ENCODE results near the gene CMTM5. TPM values are rescaled to one million over a fixed set of nuclear protein-coding genes. Genes with fewer than 3 reads are reported as not detected.
A peak's percentile ranks its signal among the peaks of the same experiment; 100 is the strongest.

The CMTM5 gene
- total RNA-seq, 1 donor: not detected

DNA sequence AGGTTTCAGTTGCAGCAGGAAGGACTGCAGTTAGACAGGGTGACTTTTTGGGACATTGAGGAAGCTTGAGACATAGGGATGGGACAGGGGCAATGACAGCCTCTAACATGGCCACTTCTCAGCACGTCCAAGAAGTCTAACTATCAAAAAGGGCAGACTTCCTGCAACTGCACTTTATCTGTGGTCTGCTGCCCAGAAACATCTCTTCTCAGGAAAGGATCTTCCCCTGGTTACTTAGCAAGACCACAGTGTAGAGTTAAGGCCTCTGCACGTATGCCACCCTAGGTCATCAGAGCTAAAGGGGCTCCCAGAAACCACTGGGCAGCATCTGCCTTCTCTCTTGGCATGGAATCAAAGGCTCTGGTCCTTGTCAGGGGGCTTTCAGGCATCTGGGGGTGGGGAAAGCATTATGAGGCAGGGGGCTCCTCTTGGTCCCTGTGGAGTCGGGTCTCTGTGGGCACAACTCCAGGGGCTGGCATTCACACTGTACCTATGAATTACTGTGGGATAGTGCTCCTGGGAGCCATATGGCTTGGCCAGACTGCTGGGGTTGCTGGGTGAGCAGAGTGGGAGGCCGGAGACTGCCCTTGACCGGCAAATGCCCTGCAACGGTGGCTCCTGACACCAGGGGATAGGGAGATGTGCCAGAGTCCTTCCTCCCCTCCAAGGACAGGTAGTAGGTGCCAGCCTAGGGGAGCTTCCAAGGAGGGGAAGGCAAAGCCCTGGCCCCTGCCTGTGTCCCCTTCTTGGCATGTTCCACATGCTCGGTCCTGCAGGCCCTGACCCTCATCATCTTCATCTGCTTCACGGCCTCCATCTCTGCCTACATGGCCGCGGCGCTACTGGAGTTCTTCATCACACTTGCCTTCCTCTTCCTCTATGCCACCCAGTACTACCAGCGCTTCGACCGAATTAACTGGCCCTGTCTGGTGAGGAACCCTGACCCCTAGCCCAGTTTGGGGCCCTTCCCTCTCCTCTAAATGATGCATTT, 1.0 kb downstream of the CMTM5 start:
- TF ChIP-seq, protein P1, sequence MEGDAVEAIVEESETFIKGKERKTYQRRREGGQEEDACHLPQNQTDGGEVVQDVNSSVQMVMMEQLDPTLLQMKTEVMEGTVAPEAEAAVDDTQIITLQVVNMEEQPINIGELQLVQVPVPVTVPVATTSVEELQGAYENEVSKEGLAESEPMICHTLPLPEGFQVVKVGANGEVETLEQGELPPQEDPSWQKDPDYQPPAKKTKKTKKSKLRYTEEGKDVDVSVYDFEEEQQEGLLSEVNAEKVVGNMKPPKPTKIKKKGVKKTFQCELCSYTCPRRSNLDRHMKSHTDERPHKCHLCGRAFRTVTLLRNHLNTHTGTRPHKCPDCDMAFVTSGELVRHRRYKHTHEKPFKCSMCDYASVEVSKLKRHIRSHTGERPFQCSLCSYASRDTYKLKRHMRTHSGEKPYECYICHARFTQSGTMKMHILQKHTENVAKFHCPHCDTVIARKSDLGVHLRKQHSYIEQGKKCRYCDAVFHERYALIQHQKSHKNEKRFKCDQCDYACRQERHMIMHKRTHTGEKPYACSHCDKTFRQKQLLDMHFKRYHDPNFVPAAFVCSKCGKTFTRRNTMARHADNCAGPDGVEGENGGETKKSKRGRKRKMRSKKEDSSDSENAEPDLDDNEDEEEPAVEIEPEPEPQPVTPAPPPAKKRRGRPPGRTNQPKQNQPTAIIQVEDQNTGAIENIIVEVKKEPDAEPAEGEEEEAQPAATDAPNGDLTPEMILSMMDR (IDR thresholded peaks at IDR 0.05; ENCODE audit: insufficient read depth, low read depth, low read length): no peak

DNA sequence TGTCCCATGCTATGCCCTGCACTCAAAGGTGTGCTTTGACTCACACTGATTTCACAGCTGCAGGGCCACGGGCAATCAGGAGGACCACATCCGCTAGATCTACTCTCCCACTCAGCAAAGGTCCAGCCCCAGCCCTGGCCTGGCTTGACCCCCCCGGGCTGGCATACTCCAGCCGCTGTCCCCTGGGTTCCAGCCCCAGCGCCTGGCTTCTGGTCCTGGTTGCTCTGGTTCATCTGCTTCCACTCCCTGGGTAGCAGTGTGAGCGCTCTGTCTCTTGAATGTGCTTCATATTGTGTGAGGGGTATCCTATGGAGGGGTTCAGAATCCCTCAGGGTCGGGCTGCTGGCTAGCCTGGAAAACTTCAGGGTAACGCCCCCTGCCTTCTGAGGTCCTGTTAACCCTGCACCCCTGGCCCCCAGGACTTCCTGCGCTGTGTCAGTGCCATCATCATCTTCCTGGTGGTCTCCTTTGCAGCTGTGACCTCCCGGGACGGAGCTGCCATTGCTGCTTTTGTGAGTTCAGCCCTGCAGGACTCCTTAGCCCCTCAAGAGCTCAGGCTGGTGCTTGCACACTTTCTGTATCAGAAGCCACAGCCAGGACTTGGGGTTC, 1.9 kb downstream of the CMTM5 start:
- TF ChIP-seq, protein P1 (IDR thresholded peaks at IDR 0.05; ENCODE audit: insufficient read depth, low read depth, low read length): no peak
- DNase-seq (ENCODE audit: low read depth): no peak
- H3K4me3 ChIP-seq (ENCODE audit: low read depth, low read length): no peak overlapping the region

More for the DNA sequence above, 1.0 kb downstream of the CMTM5 start:
- DNase-seq (ENCODE audit: low read depth): no peak
- H3K4me3 ChIP-seq (ENCODE audit: low read depth, low read length): no peak overlapping the region

DNA sequence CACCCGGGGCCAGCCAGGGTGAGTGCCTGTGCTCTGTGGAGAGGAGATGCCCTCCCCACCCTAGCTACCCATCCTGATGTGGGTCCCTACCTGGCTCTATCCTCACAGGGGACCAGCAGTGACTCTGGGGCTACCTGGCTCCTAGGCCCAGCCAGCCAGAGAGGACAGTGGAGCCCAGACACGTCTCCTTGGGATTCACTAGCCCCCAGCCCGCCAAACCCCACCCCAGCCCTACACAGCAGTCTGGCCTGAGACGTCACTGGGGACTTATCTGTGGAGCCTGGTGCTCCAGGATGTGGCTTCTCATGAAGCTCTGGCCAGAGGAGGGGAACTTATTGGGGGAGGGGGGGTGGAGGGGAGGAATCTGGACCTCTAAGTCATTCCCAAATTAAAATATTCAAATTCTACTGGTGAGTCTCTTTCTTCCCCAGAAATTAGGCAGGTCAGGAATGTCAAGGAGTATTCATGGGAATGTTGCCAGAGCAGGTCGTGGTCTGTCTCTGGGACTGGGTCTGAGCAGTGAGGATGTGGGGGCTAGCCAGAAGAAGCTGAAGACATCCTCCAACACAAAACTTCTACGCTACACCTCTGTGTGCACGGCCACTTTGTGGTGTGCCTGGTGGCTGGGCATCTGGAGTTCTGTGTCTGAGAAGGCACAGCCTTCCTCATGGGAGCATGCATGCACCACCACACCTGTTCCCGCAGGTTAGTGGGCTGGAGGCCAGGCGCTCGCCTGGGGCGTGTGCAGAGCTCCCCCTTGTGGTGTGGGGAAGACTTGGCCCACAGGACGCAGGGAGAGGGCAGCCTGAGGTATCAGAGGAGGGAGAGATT, 2.7 kb downstream of the CMTM5 start:
- H3K4me3 ChIP-seq (ENCODE audit: low read depth, low read length): no peak overlapping the region
- TF ChIP-seq, protein P1 (IDR thresholded peaks at IDR 0.05; ENCODE audit: insufficient read depth, low read depth, low read length): peak; percentile 95
- DNase-seq (ENCODE audit: low read depth): peak; percentile 43

DNA sequence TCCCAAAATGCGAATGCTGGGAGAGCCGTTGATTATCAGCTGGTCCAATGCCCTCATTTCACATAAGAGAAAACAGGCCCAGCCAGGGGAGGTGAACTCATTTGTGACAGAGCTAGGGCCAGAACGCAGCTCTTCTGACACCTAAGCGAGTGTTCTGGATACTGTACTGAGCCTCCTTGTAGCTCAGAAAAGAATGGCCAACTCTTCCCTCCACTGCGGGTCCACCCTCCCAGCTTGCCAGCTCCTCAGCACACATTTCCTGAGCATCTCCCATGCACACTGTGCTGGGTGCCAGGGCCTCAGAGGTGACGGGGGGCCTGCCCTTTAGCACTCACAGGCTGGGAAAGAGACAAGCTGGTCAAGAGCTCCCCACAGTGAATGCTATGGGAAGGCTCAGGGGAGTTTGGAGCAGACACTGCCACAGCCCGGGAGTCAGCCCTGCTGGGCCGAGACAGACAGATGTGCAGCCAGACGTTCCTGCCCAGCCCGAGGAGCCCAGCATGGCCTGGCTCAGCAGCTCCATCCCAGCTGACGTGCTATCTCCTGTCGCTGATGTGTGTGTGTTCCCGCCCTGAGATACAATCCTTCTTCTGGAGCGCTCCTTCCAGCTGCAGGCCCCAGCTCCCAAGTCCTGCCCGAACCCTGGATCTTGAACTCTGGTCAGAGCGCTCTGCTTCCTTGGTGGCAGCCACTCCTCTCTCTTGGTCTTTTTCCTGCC, 3.5 kb downstream of the CMTM5 start:
- no peak for DNase-seq (ENCODE audit: low read depth)

DNA sequence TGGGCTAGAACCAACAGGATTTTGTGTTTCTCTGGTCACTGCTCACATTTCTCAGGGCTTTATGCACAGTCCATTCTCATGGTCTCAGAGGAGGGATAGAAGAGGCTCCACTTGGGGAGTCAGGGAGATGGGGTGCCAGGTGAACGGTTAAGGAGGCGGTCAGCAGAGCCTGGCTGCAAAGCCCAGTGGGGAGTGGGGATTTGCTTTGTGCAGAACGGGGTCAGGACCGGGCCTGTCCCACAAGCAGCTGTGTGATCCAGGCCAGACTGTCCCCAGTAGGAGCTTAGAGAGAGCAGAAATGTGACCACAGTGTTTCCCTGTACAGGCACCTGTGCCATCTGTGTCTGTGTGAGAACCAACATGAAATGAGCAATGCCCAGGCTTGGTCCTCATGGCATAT, 4.1 kb downstream of the CMTM5 start:
- DNase-seq (ENCODE audit: low read depth): no peak
- TF ChIP-seq, protein P1 (IDR thresholded peaks at IDR 0.05; ENCODE audit: insufficient read depth, low read depth, low read length): no peak
- no peak overlapping the region for H3K4me3 ChIP-seq (ENCODE audit: low read depth, low read length)

More for the DNA sequence above, 3.5 kb downstream of the CMTM5 start:
- no peak overlapping the region for H3K4me3 ChIP-seq (ENCODE audit: low read depth, low read length)
- TF ChIP-seq, protein P1 (IDR thresholded peaks at IDR 0.05; ENCODE audit: insufficient read depth, low read depth, low read length): no peak

DNA sequence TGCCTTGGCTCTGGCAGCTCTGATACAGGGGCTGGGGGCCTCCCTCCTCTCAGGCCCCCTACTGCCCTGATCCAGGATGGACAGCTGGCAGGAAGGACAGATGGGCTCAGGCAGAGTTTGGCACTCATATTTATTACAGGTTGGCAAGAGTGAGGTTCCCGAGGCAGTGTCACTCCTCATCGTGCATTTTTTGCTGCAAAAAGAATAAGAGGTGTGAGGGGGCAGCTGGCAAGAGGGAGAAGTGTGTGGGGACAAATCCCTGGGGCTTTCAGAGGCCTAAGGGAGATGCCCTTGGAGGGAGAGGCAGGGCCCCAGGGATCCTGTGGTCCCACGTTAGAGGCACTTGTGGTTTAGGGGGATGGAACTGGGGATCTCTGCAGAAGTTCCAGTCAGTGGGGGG, 5.0 kb downstream of the CMTM5 start:
- no peak for DNase-seq (ENCODE audit: low read depth)
- TF ChIP-seq, protein P1 (IDR thresholded peaks at IDR 0.05; ENCODE audit: insufficient read depth, low read depth, low read length): no peak

More for the DNA sequence above, 5.0 kb downstream of the CMTM5 start:
- no peak overlapping the region for H3K4me3 ChIP-seq (ENCODE audit: low read depth, low read length)
